HG02571 (cell line): ENCODE data around the gene CIAO3.

Experiments
- ATAC-seq: cut with Tn5 transposase; IDR thresholded peaks from one replicate; pipeline ENCODE4 v1.9.1; 2021; ENCODE audit warnings: mild to moderate bottlenecking, moderate library complexity; ENCODE audit not compliant: unreplicated experiment

CIAO3 gene

GRCh38 chr16:740764-741505, at the start of gene CIAO3:
CIAO3 (minus strand) TSS chr16:740997; CDS start chr16:740985, 12 bp downstream.
- ATAC-seq: peak; percentile 71

- ATAC-seq: no peak
These were observed 49.3 kb upstream of the CIAO3 start for GRCh38 chr16:790086-790485.

- ATAC-seq: no peak
These were observed 48.5 kb upstream of the CIAO3 start for GRCh38 chr16:789191-789850.

- ATAC-seq: peak; percentile 63
These were observed 47.8 kb upstream of the CIAO3 start, which contains the start of gene CHTF18 for GRCh38 chr16:788399-789126. CHTF18 (plus strand) TSS chr16:788620; CDS start chr16:788685, 65 bp downstream.

GRCh38 chr16:787978-788398, 47.2 kb upstream of the CIAO3 start, which contains the start of gene RPUSD1:
RPUSD1 (minus strand) TSS chr16:788381; CDS start chr16:787737, 644 bp downstream.
- no peak for ATAC-seq

- ATAC-seq: no peak
These were observed 46.6 kb upstream of the CIAO3 start for GRCh38 chr16:787321-787966.

GRCh38 chr16:785563-786535, 45.1 kb upstream of the CIAO3 start:
- ATAC-seq: no peak

GRCh38 chr16:784431-784830, 43.6 kb upstream of the CIAO3 start:
- ATAC-seq: no peak

GRCh38 chr16:783404-784161, 42.8 kb upstream of the CIAO3 start:
- no peak for ATAC-seq

- ATAC-seq: no peak
These were observed 42.1 kb upstream of the CIAO3 start for GRCh38 chr16:782766-783403.

GRCh38 chr16:782258-782657, 41.5 kb upstream of the CIAO3 start:
- no peak for ATAC-seq

GRCh38 chr16:781346-782010, 40.7 kb upstream of the CIAO3 start:
- no peak for ATAC-seq

GRCh38 chr16:780296-780695, 39.5 kb upstream of the CIAO3 start:
- ATAC-seq: no peak

GRCh38 chr16:779561-779960, 38.8 kb upstream of the CIAO3 start:
- ATAC-seq: no peak

GRCh38 chr16:778909-779527, 38.2 kb upstream of the CIAO3 start:
- no peak for ATAC-seq

GRCh38 chr16:778447-778846, 37.6 kb upstream of the CIAO3 start:
- no peak for ATAC-seq

- no peak for ATAC-seq
These were observed 37.0 kb upstream of the CIAO3 start for GRCh38 chr16:777826-778225.

- ATAC-seq: no peak
These were observed 36.0 kb upstream of the CIAO3 start for GRCh38 chr16:776824-777223.
